Upper lobe of right lung (tissue), 1 donor: ENCODE measurements around the gene DHRS3. TPM values are rescaled to one million over a fixed set of nuclear protein-coding genes. Genes with fewer than 3 reads are reported as not detected.

Source experiments
- ATAC-seq: fragments of 200-7000 bp; cut with Tn5 transposase; one replicate; pipeline ENCODE4 v1.9.1; 2020; ENCODE audit warnings: mild to moderate bottlenecking, moderate library complexity
- DNase-seq: peaks from one replicate; pipeline ENCODE4 v3.0.0-alpha.2; 2020
- H3K27ac ChIP-seq: fragments of 200-600 bp; one replicate; pipeline ENCODE4 v1.8.0; 2022
- H3K27me3 ChIP-seq: fragments of 200-600 bp; one replicate; pipeline ENCODE4 v1.8.0; 2022; ENCODE audit warnings: mild to moderate bottlenecking
- H3K36me3 ChIP-seq: fragments of 200-600 bp; one replicate; pipeline ENCODE4 v1.8.0; 2022
- H3K4me1 ChIP-seq: fragments of 200-600 bp; one replicate; pipeline ENCODE4 v1.8.0; 2022
- H3K4me3 ChIP-seq: fragments of 200-600 bp; one replicate; pipeline ENCODE4 v1.8.0; 2022; ENCODE audit warnings: mild to moderate bottlenecking
- H3K9me3 ChIP-seq: fragments of 200-600 bp; one replicate; pipeline ENCODE4 v1.8.0; 2022
- intact Hi-C: fragments of 100-400 bp; cut with DNase I; formaldehyde crosslinking; loops from one replicate; pipeline ENCODE4 v1.11.0; 2022
- total RNA-seq: library from RNA; stranded (reverse); fragmentation: NEBNext Ultra II Directional; extraction: Animal tissue kit (Norgen Biotek cat#: 25700); gene quantifications from one replicate; pipeline ENCODE4 v1.2.1, GENCODE V29; 2021
- TF ChIP-seq, protein P1 (sequence below): fragments of 200-600 bp; IDR thresholded peaks from one replicate; pipeline ENCODE4 v1.8.0; 2022; ENCODE audit warnings: antibody characterized with exemption
- donor health status: DM: no; HTN: yes; CAD: no; lungs with severe emphysema.

DHRS3 gene
- total RNA-seq, 1 donor from 2014 or later: 106 TPM

DNA sequence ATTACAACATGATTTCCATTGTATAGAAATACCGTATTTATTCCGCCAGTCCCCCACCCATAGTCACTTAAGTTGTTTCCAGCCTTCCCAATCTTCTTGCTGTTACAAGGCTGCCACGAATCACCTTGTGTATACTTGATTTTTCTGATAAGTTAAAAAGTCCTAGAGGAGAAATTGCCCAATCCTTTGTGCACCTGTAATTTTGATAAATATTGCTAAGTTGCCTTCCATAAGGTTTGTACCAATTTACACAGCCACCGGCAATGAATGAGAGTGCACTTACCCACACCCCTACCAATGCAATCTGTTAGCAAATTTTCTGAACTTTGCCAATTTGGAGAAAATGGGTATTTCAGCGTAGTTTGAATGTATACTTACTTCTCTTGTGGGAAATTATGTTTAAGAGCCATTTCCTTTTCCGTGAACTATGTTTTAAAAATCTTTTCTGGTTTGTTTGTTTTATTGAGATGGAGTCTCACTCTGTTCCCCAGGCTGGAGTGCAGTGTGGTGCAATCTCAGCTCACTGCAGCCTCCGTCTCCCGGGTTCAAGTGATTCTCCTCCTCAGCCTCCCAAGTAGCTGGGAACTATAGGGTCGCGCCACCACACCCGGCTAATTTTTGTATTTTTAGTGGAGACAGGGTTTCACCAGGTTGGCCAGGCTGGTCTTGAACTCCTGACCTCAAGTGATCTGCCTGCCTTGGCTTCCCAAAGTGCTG is 87.4 kb downstream of the DHRS3 start:
- ATAC-seq: no peak
- TF ChIP-seq, protein P1, sequence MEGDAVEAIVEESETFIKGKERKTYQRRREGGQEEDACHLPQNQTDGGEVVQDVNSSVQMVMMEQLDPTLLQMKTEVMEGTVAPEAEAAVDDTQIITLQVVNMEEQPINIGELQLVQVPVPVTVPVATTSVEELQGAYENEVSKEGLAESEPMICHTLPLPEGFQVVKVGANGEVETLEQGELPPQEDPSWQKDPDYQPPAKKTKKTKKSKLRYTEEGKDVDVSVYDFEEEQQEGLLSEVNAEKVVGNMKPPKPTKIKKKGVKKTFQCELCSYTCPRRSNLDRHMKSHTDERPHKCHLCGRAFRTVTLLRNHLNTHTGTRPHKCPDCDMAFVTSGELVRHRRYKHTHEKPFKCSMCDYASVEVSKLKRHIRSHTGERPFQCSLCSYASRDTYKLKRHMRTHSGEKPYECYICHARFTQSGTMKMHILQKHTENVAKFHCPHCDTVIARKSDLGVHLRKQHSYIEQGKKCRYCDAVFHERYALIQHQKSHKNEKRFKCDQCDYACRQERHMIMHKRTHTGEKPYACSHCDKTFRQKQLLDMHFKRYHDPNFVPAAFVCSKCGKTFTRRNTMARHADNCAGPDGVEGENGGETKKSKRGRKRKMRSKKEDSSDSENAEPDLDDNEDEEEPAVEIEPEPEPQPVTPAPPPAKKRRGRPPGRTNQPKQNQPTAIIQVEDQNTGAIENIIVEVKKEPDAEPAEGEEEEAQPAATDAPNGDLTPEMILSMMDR: no peak
- no peaks in the 10 kb centered on the region for H3K36me3 ChIP-seq
- DNase-seq: peak; percentile 32
- peaks cover 41% of the 10 kb centered on the region for H3K4me1 ChIP-seq
- no peaks in the 10 kb centered on the region for H3K9me3 ChIP-seq
- intact Hi-C loops: no loop called here
- no peak overlapping the region for H3K4me3 ChIP-seq
- H3K27me3 ChIP-seq: no peaks in the 10 kb centered on the region
- no peak overlapping the region for H3K27ac ChIP-seq

DNA sequence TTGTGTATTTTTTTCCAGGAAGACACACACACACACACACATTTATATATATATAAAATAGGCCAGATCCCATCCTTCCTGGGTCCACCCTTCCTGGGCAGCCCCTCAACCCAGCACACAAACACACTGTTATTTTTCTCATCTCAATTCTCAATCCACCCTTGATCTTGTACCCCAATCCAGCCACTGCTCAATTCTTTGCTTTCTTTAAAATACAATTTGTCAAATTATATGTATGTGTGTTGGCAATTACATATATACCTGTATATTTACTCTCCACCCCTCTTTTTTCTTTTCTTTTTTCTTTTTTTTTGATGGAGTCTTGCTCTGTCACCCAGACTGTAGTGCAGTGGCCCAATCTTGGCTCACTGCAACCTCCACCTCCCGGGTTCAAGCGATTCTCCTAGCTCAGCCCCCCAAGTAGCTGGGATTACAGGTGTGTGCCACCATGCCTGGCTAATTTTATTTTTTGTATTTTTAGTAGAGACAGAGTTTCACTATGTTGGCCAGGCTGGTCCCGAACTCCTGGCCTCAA is 88.3 kb downstream of the DHRS3 start:
- intact Hi-C loops: no loop called here
- ATAC-seq (no peak), DNase-seq (peak; percentile 6)
- Histone ChIP-seq H3K4me3 (no peak overlapping the region), H3K27ac (no peak overlapping the region), H3K36me3 (no peaks in the 10 kb centered on the region), H3K4me1 (peaks cover 43% of the 10 kb centered on the region), H3K9me3 (no peaks in the 10 kb centered on the region), H3K27me3 (no peaks in the 10 kb centered on the region)
- TF ChIP-seq, protein P1: no peak

DNA sequence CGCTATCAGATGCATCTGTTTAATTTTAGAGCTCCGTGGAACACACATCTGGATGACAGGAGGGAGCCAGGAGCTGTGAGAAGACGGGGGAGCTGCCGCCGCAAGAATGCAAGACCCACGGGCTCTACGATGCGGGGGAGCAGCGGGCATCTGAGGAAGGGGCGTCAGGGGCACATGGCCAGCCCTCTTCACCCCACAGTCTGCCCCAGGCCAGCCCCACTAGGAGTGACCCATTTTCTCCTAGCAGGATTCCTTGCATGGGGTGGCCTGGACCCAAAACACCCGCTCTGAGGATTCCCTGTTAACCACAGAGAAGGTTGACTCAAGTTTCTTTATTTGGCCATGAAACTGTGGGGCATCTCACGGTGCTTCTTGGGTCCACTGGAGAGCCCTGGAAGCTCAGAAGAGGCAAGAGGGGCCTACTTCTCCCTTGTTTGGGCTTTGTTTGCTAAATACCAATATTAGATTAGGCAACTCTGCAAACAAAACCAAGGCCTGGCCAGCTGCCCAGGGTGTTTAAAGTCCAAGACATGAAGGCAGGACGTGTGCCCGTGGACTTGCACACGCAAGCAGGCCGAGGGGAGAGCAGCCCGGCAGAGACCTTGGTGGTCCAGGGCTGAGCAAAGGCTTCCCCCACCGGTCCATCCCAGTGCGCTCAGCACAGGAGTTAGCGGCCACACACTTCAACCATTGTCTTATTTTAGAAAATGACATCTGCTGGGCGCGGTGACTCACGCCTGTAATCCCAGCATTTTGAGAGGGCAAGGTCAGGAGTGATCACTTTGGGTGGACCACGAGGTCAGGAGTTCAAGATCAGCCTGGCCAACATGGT is 89.8 kb downstream of the DHRS3 start:
- TF ChIP-seq, protein P1: no peak
- Histone ChIP-seq H3K27me3 (no peaks in the 10 kb centered on the region), H3K9me3 (no peaks in the 10 kb centered on the region), H3K4me3 (no peak overlapping the region), H3K27ac (peak overlapping the region; percentile 69), H3K36me3 (no peaks in the 10 kb centered on the region), H3K4me1 (peaks cover 43% of the 10 kb centered on the region)
- DNase-seq (peak; percentile 92), ATAC-seq (peak; percentile 77)
- intact Hi-C loops: no loop called here

GRCh38 chr1:12527564-12527963 is 90.4 kb downstream of the DHRS3 start:
- H3K27ac ChIP-seq: peak overlapping the region; percentile 69
- H3K4me3 ChIP-seq: no peak overlapping the region
- intact Hi-C loops: no loop called here
- DNase-seq: peak; percentile 63
- TF ChIP-seq, protein P1: no peak
- ATAC-seq: no peak
- no peaks in the 10 kb centered on the region for H3K36me3 ChIP-seq
- no peaks in the 10 kb centered on the region for H3K27me3 ChIP-seq
- H3K9me3 ChIP-seq: no peaks in the 10 kb centered on the region
- H3K4me1 ChIP-seq: peaks cover 43% of the 10 kb centered on the region

GRCh38 chr1:12525311-12526181 is 92.5 kb downstream of the DHRS3 start:
- DNase-seq (peak; percentile 87), ATAC-seq (peak; percentile 82)
- TF ChIP-seq, protein P1: no peak
- H3K36me3 ChIP-seq: no peaks in the 10 kb centered on the region
- no peak overlapping the region for H3K27ac ChIP-seq
- no peaks in the 10 kb centered on the region for H3K9me3 ChIP-seq
- no peak overlapping the region for H3K4me3 ChIP-seq
- intact Hi-C loops: no loop called here
- H3K27me3 ChIP-seq: no peaks in the 10 kb centered on the region
- peaks cover 39% of the 10 kb centered on the region for H3K4me1 ChIP-seq
